RWPE1 (cell line): Measurements from ENCODE around the gene NMRK2.

ENCODE experiments used
- CTCF ChIA-PET: fragments of 350-600 bp; sonication (Branson Sonifier 250); formaldehyde crosslinking; extraction: SDS; loops from one replicate; lab custom pipeline; 2021; lab: Yijun Ruan, JAX
- POLR2A ChIA-PET: fragments of 400-600 bp; formaldehyde crosslinking; extraction: SDS; loops from one replicate; lab custom pipeline; 2020; ENCODE audit warnings: antibody characterized with exemption; ENCODE audit not compliant: low non-redundant PET; lab: Yijun Ruan, JAX
- DNase-seq: peaks from one replicate; pipeline ENCODE4 v3.0.0; 2012; ENCODE audit warnings: low spot score
- H3K27ac ChIP-seq: fragments of 450-650 bp; 2 replicates; pipeline ENCODE4 v1.5.1; 2017
- TF ChIP-seq, protein P1 (sequence below): fragments of 450-650 bp; conservative IDR thresholded peaks from 2 replicates; pipeline ENCODE4 v1.5.1; 2017; ENCODE audit warnings: low read depth, mild to moderate bottlenecking

Gene NMRK2

GRCh38 chr19:3984908-3985642, 52.2 kb downstream of the NMRK2 start, which contains the start of gene EEF2:
Gene EEF2, minus strand, starts transcription at chr19:3985463. Its CDS starts 83 bp downstream, at chr19:3985380.
- TF ChIP-seq, protein P1, sequence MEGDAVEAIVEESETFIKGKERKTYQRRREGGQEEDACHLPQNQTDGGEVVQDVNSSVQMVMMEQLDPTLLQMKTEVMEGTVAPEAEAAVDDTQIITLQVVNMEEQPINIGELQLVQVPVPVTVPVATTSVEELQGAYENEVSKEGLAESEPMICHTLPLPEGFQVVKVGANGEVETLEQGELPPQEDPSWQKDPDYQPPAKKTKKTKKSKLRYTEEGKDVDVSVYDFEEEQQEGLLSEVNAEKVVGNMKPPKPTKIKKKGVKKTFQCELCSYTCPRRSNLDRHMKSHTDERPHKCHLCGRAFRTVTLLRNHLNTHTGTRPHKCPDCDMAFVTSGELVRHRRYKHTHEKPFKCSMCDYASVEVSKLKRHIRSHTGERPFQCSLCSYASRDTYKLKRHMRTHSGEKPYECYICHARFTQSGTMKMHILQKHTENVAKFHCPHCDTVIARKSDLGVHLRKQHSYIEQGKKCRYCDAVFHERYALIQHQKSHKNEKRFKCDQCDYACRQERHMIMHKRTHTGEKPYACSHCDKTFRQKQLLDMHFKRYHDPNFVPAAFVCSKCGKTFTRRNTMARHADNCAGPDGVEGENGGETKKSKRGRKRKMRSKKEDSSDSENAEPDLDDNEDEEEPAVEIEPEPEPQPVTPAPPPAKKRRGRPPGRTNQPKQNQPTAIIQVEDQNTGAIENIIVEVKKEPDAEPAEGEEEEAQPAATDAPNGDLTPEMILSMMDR: no peak
- peak within 1 kb of the TSS; percentile 88 for H3K27ac ChIP-seq
- POLR2A ChIA-PET: interaction anchor here (0.5 to 2.1 kb wide), 5 partner anchors 15 to 787 kb away, joined by 3 to 15 read pairs (median 3); partner anchors contain the start of gene DAPK3
- CTCF ChIA-PET: interaction anchor here (0.6 to 0.7 kb wide), 2 partner anchors 133 to 155 kb away, joined by 3 read pairs; no protein-coding TSS in a partner anchor
- peak; percentile 97 for DNase-seq

DNA sequence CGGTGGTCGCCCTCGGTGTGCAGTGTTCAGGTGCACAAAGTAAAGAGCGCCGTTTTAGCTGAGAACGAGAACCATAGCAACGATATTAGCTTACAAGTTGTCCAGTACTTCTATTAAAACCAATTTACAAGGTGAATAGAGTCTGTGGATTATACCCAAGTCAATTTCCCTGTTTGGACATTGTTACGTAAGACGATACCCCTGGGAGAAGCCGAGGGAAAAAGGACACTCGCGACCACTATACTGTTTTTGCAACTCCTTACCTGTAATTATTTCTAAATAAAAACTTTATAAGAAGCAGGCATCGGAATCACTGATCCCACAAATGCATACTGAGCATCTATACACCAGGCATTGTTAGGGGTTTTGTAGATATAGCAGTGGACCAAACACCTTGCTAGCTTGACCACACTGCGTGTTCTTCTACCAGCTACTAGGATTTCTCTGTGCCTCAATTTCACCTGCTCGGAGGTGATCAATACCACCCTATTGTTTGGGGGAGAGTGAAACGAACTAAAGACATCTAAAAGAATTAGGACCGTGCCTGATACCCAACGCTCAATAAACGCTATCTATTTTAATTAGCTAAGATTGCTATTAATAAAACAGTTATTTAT, 52.9 kb downstream of the NMRK2 start:
- TF ChIP-seq, protein P1: no peak
- peak overlapping the region; percentile 87 for H3K27ac ChIP-seq
- ChIA-PET POLR2A (interaction anchor here (0.6 to 2.1 kb wide), 3 partner anchors 16 to 788 kb away, joined by 3 to 15 read pairs (median 5); partner anchors contain the start of gene DAPK3), CTCF (interaction anchor here (0.6 to 0.8 kb wide), 5 partner anchors 17 to 228 kb away, joined by 3 to 5 read pairs (median 3); no protein-coding TSS in a partner anchor)
- no peak for DNase-seq

GRCh38 chr19:3986260-3987041, 53.6 kb downstream of the NMRK2 start:
- H3K27ac ChIP-seq: peak overlapping the region; percentile 88
- ChIA-PET POLR2A (no interaction called here), CTCF (interaction anchor here (0.6 to 0.8 kb wide), 3 partner anchors 17 to 227 kb away, joined by 3 to 5 read pairs (median 3); no protein-coding TSS in a partner anchor)
- TF ChIP-seq, protein P1: peak; percentile 82
- peak; percentile 57 for DNase-seq

- POLR2A ChIA-PET: interaction anchor here (0.6 to 0.7 kb wide), 2 partner anchors 147 to 230 kb away, joined by 3 to 10 read pairs; no protein-coding TSS in a partner anchor
- CTCF ChIA-PET: interaction anchor here (0.5 to 1.3 kb wide), 15 partner anchors 9 to 757 kb away, joined by 3 to 6 read pairs (median 3); partner anchors contain the start of gene MRPL54
- H3K27ac ChIP-seq: peak overlapping the region; percentile 88
- TF ChIP-seq, protein P1: peak; percentile 95
- DNase-seq: peak; percentile 85
Observed at GRCh38 chr19:3987619-3988371, 54.9 kb downstream of the NMRK2 start.

- ChIA-PET POLR2A (no interaction called here), CTCF (interaction anchor here (0.8 kb wide), 1 partner anchor 57 kb away, joined by 6 read pairs; no protein-coding TSS in a partner anchor)
- TF ChIP-seq, protein P1: no peak
Observed at GRCh38 chr19:3990815-3991117, 57.9 kb downstream of the NMRK2 start.

More at GRCh38 chr19:3990815-3991117, 57.9 kb downstream of the NMRK2 start:
- peak overlapping the region; percentile 88 for H3K27ac ChIP-seq
- no peak for DNase-seq
